HG03060 (cell line): Measurements from ENCODE around the gene USP24.
"Not testable (repeated sequence)": the region's sequence is repeated elsewhere in the genome, so short reads cannot be mapped to it uniquely, and the experiment has no call there.

Experiments used
- ATAC-seq: cut with Tn5 transposase; IDR thresholded peaks from one replicate; pipeline ENCODE4 v1.9.1; 2021; ENCODE audit warnings: low read depth, moderate number of reproducible peaks; ENCODE audit not compliant: unreplicated experiment

USP24 gene

GRCh38 chr1:55198044-55198443, 17.1 kb downstream of the USP24 start:
- ATAC-seq = no peak

DNA sequence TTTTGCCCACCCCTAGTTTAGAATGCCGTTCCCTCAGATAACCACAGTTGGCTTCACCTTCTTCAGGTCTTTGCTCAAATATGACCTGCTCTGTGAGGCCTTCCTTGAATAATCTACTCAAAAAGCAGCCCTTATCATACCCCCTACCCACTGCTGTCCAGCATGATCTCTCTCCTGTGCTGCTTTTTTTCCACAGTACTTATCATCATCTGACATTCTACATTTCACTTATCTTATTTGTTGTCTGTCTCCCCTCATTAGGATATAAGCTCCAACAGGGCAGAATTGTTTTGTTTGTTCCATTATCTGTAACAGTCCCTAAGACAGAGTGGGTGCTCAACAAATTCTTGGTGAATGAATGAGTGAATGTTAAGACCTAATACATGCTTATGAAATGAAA, 18.1 kb downstream of the USP24 start:
- no peak for ATAC-seq

DNA sequence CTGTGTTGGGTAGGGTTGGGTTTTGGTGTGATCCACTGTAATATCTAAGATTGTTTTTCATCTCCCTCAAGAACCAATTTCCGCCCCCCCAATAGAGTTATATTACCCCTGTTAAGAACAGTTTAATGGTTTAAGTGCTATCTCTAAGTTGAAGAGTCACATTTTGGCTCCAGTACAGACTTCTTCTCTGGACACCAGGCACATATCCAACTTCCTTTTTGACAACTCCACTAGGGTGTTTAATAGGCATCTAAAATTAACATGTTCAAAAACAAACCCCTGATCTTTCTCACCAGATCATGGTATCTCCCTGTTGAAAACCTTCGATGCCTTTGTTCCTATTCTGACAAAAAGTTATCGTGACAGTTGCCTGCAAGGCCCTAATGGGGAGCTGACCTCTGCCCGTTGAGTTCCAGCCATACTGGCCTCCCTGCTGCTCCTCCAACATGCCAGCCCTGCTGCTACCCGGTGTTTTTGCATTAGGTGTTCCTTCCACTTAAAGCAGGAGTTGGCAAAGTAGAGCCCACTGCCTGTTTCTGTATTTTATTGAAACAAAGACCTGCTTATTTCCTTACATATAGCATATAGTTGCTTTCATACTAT, 18.6 kb downstream of the USP24 start:
- no peak for ATAC-seq

- no peak for ATAC-seq
Measured at GRCh38 chr1:55195521-55196233, 19.5 kb downstream of the USP24 start.

DNA sequence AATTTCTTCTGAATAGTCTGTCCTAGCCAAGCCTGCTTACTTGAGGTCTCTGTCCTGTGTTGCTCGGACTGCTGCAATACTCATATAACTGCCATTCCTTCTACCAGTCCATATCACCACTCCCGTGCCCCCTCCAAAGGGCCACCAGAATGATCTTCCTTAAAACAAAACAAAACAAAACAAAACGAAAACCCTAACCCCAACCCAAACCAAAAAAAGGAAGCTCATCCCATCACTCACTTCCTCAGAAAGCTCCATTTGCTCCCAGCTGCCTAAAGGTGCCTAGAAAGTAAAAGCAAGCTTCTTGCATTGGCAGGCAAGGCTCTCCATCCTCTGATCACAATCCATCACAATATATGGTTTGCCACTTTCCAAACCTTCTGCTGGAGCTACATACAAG, 20.3 kb downstream of the USP24 start:
- ATAC-seq = no peak

DNA sequence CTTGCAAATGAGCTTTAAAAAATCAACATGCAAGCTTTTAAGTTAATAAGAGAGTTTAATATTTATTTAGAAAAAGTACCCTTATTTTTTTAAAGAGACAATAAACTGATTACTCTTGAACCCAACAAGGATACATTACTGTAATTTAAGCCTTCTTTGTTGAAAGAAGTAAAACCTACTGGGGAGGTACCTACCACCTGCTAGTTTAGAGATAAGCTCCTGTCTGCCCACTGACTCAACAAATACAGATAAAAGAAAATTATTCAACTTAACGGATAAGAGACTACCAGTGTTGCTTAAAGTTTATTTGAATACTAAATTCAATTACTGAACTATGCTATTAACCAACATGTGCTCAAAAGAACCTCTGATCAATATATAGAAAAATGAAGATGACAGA, 23.1 kb downstream of the USP24 start:
- no peak for ATAC-seq

DNA sequence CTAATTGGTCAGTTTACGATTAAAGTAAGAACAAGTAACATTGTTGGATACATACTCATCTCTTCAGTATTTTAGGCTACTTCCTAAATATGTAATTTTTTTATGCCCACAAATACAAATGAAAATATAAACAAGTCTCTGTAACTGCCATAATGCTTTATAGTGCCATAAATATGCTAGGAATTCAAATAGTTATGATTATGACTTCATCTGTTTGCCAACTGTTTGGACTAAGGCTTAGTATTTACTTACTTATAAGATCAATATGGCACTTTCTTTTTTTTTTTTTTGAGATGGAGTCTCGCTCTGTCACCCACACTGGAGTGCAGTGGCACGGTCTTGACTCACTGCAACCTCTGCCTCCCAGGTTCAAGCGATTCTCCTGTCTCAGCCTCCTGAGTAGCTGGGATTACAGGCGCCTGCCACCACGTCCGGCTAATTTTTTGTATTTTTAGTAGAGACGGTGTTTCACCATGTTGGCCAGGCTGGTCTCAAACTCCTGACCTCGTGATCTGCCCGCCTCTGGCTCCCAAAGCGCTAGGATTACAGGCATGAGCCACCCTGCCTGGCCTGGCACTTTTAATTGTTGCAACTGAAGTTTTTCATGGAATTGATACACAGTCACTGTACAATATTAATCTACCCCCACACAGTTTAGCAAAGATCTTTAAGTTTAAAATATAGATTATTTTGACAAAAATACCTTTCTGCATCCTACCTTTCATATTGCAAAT, 23.8 kb downstream of the USP24 start:
- not testable (repeated sequence) for ATAC-seq

DNA sequence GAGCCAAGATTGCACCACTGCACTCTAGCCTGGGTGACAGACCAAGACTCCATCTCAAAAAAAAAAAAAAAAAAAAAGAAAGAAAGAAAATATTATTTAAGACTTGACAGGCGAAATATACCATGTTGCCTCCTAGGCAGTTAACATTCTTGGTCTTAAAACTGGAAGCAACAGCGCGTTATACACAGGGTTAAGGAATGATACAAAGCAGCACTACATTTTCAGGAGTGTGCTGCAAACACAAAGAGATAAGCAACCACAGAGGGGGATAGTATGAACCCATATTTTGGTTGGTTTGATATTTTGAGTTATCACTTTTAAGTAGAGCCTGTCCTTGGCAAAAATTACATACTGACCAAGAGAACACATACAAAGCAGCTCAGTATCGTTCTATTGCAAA, 25.1 kb downstream of the USP24 start:
- ATAC-seq = no peak

DNA sequence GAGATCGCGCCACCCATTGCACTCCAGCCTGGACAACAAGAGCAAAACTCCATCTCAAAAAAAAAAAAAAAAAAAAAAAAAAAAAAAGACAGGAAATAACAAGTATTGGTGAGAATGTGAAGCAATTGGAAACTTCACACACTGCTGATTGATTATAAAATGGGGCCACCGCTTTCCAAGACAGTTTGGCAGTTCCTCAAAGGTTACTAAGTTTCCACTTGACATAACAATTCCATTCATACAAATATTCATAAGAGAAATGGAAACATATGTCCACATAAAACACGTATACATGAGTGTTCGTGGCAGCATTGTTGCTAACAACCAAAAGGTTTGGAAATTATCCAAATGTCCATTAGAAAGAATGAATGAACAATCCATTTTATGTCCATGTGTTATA, 26.3 kb downstream of the USP24 start:
- no peak for ATAC-seq

- ATAC-seq = no peak
Measured at GRCh38 chr1:55185832-55186231, 29.3 kb downstream of the USP24 start.

DNA sequence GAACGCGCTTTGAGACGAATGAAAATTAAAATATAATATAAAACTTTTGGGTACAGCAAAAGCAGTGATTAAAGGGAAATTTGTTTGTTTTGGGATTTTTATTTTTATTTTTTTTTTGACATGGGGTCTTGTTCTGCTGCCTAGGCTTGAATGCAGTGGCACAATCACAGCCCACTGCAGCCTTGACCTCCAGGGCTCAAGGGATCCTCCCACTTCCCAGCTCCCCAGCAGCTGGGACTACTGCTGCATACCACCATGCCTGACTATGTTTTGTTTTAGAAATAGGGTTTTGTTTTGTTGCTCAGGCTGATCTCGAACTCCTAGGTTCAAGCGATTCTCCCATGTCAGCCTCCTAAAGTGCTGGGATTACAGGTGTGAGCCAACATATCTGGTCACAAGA, 30.3 kb downstream of the USP24 start:
- ATAC-seq = no peak

DNA sequence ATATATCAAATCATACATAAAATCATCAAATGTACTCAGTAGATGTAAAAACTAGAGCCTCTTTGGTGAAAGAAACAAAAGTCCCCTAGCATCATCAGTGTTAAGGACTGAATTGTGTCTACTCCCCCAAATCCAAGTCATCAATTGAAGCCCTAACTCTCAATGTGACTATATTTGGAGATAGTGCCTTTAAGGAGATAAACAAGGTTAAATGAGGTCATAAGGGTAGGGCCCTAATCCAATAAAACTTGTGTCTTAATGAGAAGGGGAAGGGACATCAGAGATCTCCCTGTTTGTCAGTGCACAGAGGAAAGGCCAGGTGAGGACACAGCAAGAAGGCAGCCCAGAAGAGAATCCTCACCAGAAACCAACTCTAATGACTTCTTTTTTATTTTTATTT, 33.5 kb downstream of the USP24 start:
- ATAC-seq = no peak

- ATAC-seq = no peak
Measured at GRCh38 chr1:55180075-55180670, 35.0 kb downstream of the USP24 start.

- ATAC-seq = no peak
Measured at GRCh38 chr1:55179177-55179835, 35.9 kb downstream of the USP24 start.

- no peak for ATAC-seq
Measured at GRCh38 chr1:55172687-55173086, 42.5 kb downstream of the USP24 start.

DNA sequence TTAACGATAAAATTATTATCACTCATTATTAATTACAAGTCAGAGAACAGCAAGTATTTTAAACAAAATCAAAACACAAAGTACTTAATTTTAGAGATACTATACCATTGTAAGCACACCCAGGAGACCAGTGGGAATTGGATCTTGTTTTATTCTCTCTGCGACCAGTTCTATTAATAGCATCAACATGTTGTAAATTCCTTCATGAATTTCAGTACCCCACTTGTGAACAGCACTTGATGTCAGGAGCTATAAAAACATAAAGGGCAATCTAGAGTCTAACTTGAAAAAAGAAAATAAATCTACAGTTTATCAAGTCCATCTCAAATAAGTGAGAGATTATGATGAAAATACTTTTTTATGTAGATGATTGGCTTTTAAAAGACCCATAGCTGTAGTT, 42.9 kb downstream of the USP24 start:
- no peak for ATAC-seq

- no peak for ATAC-seq
Measured at GRCh38 chr1:55171694-55172093, 43.5 kb downstream of the USP24 start.

DNA sequence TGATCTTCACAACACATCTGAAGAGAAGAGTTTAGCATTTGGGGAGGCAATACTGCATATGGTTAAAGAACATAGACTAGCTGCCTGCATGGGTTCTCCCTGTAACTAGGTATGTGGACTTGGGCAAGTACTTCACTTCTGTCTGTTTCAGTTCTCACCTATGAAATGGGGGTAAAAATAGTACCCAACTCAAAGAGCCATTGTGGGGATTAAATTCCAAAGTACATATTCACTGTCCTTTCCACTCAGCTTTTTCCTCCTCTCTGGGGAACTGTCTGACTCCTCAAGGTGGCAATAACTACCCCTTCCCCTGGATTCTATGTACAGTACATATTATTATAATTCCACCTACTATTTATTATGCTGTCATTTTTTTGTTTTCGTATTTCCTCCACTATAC, 44.7 kb downstream of the USP24 start:
- no peak for ATAC-seq

- ATAC-seq = no peak
Measured at GRCh38 chr1:55169126-55169525, 46.0 kb downstream of the USP24 start.

DNA sequence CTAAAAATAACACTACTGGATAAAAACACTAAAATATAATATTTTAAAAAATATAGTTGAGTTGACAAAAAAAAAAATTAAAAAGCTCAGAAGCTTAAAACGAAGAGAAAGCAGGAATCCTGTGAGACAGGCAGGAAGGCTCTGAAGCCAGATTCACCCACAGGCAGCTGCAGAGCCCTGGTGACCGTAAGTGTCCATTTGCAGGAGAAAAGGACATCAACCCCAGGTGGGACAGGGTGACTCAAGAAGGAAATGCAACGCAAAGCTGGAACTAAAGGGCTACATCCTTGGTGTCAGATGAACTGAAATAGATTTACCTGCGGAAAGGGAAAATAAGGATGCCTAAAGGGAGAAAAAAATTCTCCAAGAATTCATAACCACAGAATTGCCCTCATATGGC, 46.8 kb downstream of the USP24 start:
- no peak for ATAC-seq
